Keratinocyte (primary cell): ENCODE measurements around the gene ZNF521. TPM values are rescaled to one million over a fixed set of nuclear protein-coding genes. Genes with fewer than 3 reads are reported as not detected.

ENCODE experiments used
- DNase-seq: peaks from one replicate; pipeline ENCODE4 v3.0.0-alpha.2; 2011; ENCODE audit warnings: low read depth, missing footprints, low spot score
- FAIRE-seq: peaks from 2 replicates; lab custom pipeline; 2011; peaks lifted over from hg19 to GRCh38; lab: Jason Lieb, UNC
- H2AFZ ChIP-seq: 2 replicates; pipeline ENCODE4 v1.6.0; 2012; ENCODE audit warnings: low read length, control low read depth, inconsistent platforms; ENCODE audit not compliant: control insufficient read depth
- H3K27ac ChIP-seq: 2 replicates; pipeline ENCODE4 v1.5.1; 2011; ENCODE audit warnings: low read length; ENCODE audit not compliant: control insufficient read depth, insufficient read depth
- H3K27me3 ChIP-seq: 3 replicates; pipeline ENCODE4 v1.6.0; 2011; ENCODE audit warnings: low read length; ENCODE audit not compliant: control insufficient read depth, insufficient read depth; ENCODE audit errors: extremely low read depth
- H3K36me3 ChIP-seq, 2 experiments: 2 replicates in 1 of 2; 3 replicates in 1 of 2; pipeline ENCODE4 v1.5.1; 2011; ENCODE audit warnings: low read length in 2 of 2, mild to moderate bottlenecking in 1 of 2; ENCODE audit not compliant: control insufficient read depth in 2 of 2, insufficient read depth in 2 of 2; ENCODE audit errors: extremely low read depth in 1 of 2
- H3K4me1 ChIP-seq: 3 replicates; pipeline ENCODE4 v1.5.1; 2011; ENCODE audit warnings: low read length; ENCODE audit not compliant: control insufficient read depth, insufficient read depth; ENCODE audit errors: extremely low read depth
- H3K4me2 ChIP-seq: 3 replicates; pipeline ENCODE4 v1.6.0; 2011; ENCODE audit warnings: low read depth, low read length; ENCODE audit not compliant: control insufficient read depth, insufficient read depth; ENCODE audit errors: extremely low read depth
- H3K4me3 ChIP-seq, 3 experiments: fragments of 200-600 bp in 1 of 3; sonication (generic) in 1 of 3; 2 replicates in 2 of 3; 3 replicates in 1 of 3; pipeline ENCODE4 v1.5.1; 2011 to 2016; ENCODE audit warnings: low read length in 3 of 3, mild to moderate bottlenecking in 3 of 3, control low read depth in 2 of 3, inconsistent platforms in 1 of 3, low read depth in 1 of 3, mixed read lengths in 1 of 3, mixed run types in 1 of 3, moderate library complexity in 1 of 3; ENCODE audit not compliant: control insufficient read depth in 2 of 3, insufficient read depth in 2 of 3; ENCODE audit errors: extremely low read depth in 1 of 3
- H3K79me2 ChIP-seq: 2 replicates; pipeline ENCODE4 v1.6.0; 2012; ENCODE audit warnings: low read length; ENCODE audit not compliant: control insufficient read depth, insufficient read depth
- H3K9ac ChIP-seq: 3 replicates; pipeline ENCODE4 v1.6.0; 2011; ENCODE audit warnings: low read length; ENCODE audit not compliant: control insufficient read depth, insufficient read depth; ENCODE audit errors: extremely low read depth
- H3K9me1 ChIP-seq: 3 replicates; pipeline ENCODE4 v1.6.0; 2011; ENCODE audit warnings: low read length; ENCODE audit not compliant: control insufficient read depth, insufficient read depth; ENCODE audit errors: extremely low read depth
- H3K9me3 ChIP-seq: 2 replicates; pipeline ENCODE4 v1.5.1; 2012; ENCODE audit warnings: low read depth, low read length; ENCODE audit not compliant: control insufficient read depth
- H4K20me1 ChIP-seq: 3 replicates; pipeline ENCODE4 v1.6.0; 2011; ENCODE audit warnings: low read length; ENCODE audit not compliant: control insufficient read depth, insufficient read depth; ENCODE audit errors: extremely low read depth
- CTCF ChIP-seq, 3 experiments: IDR thresholded peaks in 1 of 3; conservative IDR thresholded peaks in 1 of 3; optimal IDR thresholded peaks in 1 of 3; 2 replicates in 2 of 3; 3 replicates in 1 of 3; pipeline versions ENCODE3 to v1.5.1; 2011; ENCODE audit warnings: low read length in 3 of 3, mild to moderate bottlenecking in 3 of 3, moderate library complexity in 2 of 3, control low read depth in 1 of 3, inconsistent platforms in 1 of 3; ENCODE audit not compliant: insufficient read depth in 2 of 3; ENCODE audit errors: extremely low read depth in 1 of 3
- EZH2 ChIP-seq: IDR thresholded peaks from one replicate; pipeline ENCODE4 v1.6.1; 2012; ENCODE audit warnings: inconsistent platforms, mild to moderate bottlenecking, low read length, moderate library complexity
- dilution Hi-C: fragments of 300-500 bp; cut with MboI; formaldehyde crosslinking; loops from one replicate; pipeline ENCODE4 v1.7.0; 2020; ENCODE audit warnings: low sequenced_read_pairs; ENCODE audit not compliant: extremely low pct_ligation_motif_present
- polyA plus RNA-seq, 5 experiments: library from polyadenylated mRNA; depleted of rRNA in 3 of 5; stranded (reverse) in 3 of 5; stranded (forward) in 1 of 5; unstranded in 1 of 5; fragments of >200 nt; gene quantifications; 1 replicate in 1 of 5; 2 replicates in 3 of 5; 3 replicates in 1 of 5; pipeline versions ENCODE4 v1.2.1 to v1.2.3, GENCODE V29; 2011 to 2012; ENCODE audit warnings: missing spikeins in 2 of 5, low read depth in 1 of 5, low replicate concordance in 1 of 5

The ZNF521 gene
- polyA plus RNA-seq, 1 donor (not counting 4 experiments of a cell fraction or from before 2014, with no cell fraction given) = 0.07 TPM

GRCh38 chr18:25349131-25349925 lies 2.6 kb downstream of the ZNF521 start:
- H3K9me1 ChIP-seq = no peaks in the 10 kb centered on the region
- H3K4me3 ChIP-seq = no peak overlapping the region
- no peaks in the 10 kb centered on the region for H4K20me1 ChIP-seq
- peaks cover 12% of the 10 kb centered on the region for H3K4me1 ChIP-seq
- TF ChIP-seq EZH2 (peak; percentile 85), CTCF (optimal IDR thresholded peaks at IDR 0.05 in 1 of 3, IDR thresholded peaks at IDR 0.05 in 1 of 3, conservative IDR thresholded peaks at IDR 0.05 in 1 of 3; ENCODE audit: extremely low read depth in 1 of 3, insufficient read depth in 2 of 3, low read length in 3 of 3) (no peak)
- H3K9ac ChIP-seq = no peak overlapping the region
- peaks cover 41% of the 10 kb centered on the region for H3K27me3 ChIP-seq
- no peak for DNase-seq
- no peak for FAIRE-seq
- dilution Hi-C loops = no loop called here
- H3K79me2 ChIP-seq = no peaks in the 10 kb centered on the region
- H3K27ac ChIP-seq = no peak overlapping the region
- H2AFZ ChIP-seq = no peak overlapping the region
- no peaks in the 10 kb centered on the region for H3K9me3 ChIP-seq
- no peaks in the 10 kb centered on the region for H3K36me3 ChIP-seq
- no peak overlapping the region for H3K4me2 ChIP-seq

DNA sequence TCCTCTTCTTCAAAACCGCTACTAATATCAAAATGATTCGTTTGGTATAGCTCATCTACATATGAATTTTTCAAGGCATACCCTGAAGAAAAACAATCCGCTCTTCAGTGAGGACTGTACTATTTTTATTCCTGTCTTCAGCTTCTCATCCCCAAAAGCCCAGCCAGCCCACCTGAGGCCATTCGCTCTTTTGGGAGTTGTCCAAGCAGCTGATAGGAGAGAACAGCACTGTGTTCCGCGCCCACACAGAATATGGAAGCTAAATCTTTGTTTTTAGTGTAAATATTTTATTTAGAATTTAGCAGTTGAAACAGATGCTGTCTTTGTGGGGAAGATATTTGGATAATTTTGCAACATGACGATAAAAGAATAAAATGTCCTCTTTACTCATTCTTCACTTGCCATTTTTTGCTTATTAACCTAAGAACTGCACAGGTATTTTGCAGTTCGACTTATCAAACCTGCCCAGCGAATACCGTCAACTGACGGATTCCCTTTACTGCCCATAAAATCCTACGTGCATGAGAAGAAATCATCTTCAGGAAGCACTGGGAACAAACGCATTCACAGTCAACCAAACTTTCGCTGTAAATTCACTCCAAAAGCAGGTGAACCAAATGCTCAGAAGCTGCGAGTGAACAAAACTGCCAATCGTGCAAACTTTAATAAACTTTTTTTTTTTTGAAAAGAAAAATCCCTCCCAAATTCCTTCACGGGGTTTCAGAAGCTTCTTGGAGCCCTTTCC lies 3.4 kb downstream of the ZNF521 start:
- Histone ChIP-seq H2AFZ (no peak overlapping the region), H3K4me1 (peaks cover 12% of the 10 kb centered on the region), H3K79me2 (no peaks in the 10 kb centered on the region), H3K4me3 (no peak overlapping the region), H3K9me3 (no peaks in the 10 kb centered on the region), H3K27me3 (peaks cover 41% of the 10 kb centered on the region), H3K9ac (no peak overlapping the region), H3K4me2 (no peak overlapping the region), H3K27ac (no peak overlapping the region), H4K20me1 (no peaks in the 10 kb centered on the region), H3K36me3 (no peaks in the 10 kb centered on the region), H3K9me1 (no peaks in the 10 kb centered on the region)
- no peak for DNase-seq
- FAIRE-seq = no peak
- dilution Hi-C loops = no loop called here
- TF ChIP-seq EZH2 (no peak), CTCF (optimal IDR thresholded peaks at IDR 0.05 in 1 of 3, IDR thresholded peaks at IDR 0.05 in 1 of 3, conservative IDR thresholded peaks at IDR 0.05 in 1 of 3; ENCODE audit: extremely low read depth in 1 of 3, insufficient read depth in 2 of 3, low read length in 3 of 3) (no peak)
